Omental fat pad (tissue), 4 donors: ENCODE measurements around the gene ATF6B. TPM values are rescaled to one million over a fixed set of nuclear protein-coding genes. Genes with fewer than 3 reads are reported as not detected.

Experiments
- ATAC-seq: fragments of 150-250 bp; one replicate; pipeline ENCODE4 v1.9.1; 2016; ENCODE audit warnings: mild to moderate bottlenecking, moderate library complexity; ENCODE audit not compliant: low FRiP score
- DNase-seq: peaks from one replicate; pipeline ENCODE4 v3.0.0-alpha.2; 2019; ENCODE audit warnings: low spot score
- CTCF ChIP-seq, 3 donors: fragments of 450-650 bp; IDR thresholded peaks; one replicate each; pipeline ENCODE4 v1.5.1; 2016 to 2017; ENCODE audit warnings: antibody characterized with exemption in 3 of 3, mild to moderate bottlenecking in 3 of 3, moderate library complexity in 2 of 3
- total RNA-seq, 4 donors: library from RNA; depleted of rRNA; stranded (reverse); fragments of >200 nt; gene quantifications; one replicate each; pipeline ENCODE4 v1.1.0, GENCODE V29; 2016

ATF6B gene
- total RNA-seq, 4 donors from 2014 or later = 23.2 to 44.3 (median 24.4) TPM

- DNase-seq (no peak), ATAC-seq (no peak)
- TF ChIP-seq CTCF (IDR thresholded peaks at IDR 0.05) = no peak
Observed at GRCh38 chr6:32096087-32096393, 32.0 kb downstream of the ATF6B start.

- DNase-seq (no peak), ATAC-seq (no peak)
- no peak for TF ChIP-seq CTCF (IDR thresholded peaks at IDR 0.05)
Observed at GRCh38 chr6:32095338-32096086, 32.5 kb downstream of the ATF6B start.

- no peak for TF ChIP-seq CTCF (IDR thresholded peaks at IDR 0.05)
- no peak for DNase-seq
- ATAC-seq = peak; percentile 63
Observed at GRCh38 chr6:32092760-32093497, 35.1 kb downstream of the ATF6B start.

- ATAC-seq = no peak
- no peak for DNase-seq
- no peak for TF ChIP-seq CTCF (IDR thresholded peaks at IDR 0.05)
Observed at GRCh38 chr6:32089082-32089828, 38.8 kb downstream of the ATF6B start.

- DNase-seq = no peak
- TF ChIP-seq CTCF (IDR thresholded peaks at IDR 0.05) = no peak
- no peak for ATAC-seq
Observed at GRCh38 chr6:32088487-32089049, 39.5 kb downstream of the ATF6B start.

GRCh38 chr6:32087574-32088486 lies 40.2 kb downstream of the ATF6B start:
- TF ChIP-seq CTCF (IDR thresholded peaks at IDR 0.05) = no peak
- DNase-seq = peak; percentile 66
- ATAC-seq = peak; percentile 74
